NCI-H774 (cell line): ENCODE data around the gene ANKRA2.
"Not testable (repeated sequence)": the region's sequence is repeated elsewhere in the genome, so short reads cannot be mapped to it uniquely, and the experiment has no call there.

Experiments
- DNase-seq: peaks from one replicate; lab custom pipeline; 2025; lab: John Stamatoyannopoulos, UW

ANKRA2 gene

GRCh38 chr5:73550016-73550415, 15.4 kb downstream of the ANKRA2 start:
- no peak for DNase-seq

- DNase-seq, result no peak
Observed at GRCh38 chr5:73545403-73545779, 20.0 kb downstream of the ANKRA2 start.

- peak; percentile 91 for DNase-seq
Observed at GRCh38 chr5:73544429-73545402, 20.7 kb downstream of the ANKRA2 start.

- no peak for DNase-seq
Observed at GRCh38 chr5:73542020-73542419, 23.4 kb downstream of the ANKRA2 start.

GRCh38 chr5:73540192-73540591, 25.2 kb downstream of the ANKRA2 start:
- DNase-seq, result no peak

- no peak for DNase-seq
Observed at GRCh38 chr5:73539730-73540129, 25.7 kb downstream of the ANKRA2 start.

GRCh38 chr5:73534971-73535370, 30.5 kb downstream of the ANKRA2 start:
- no peak for DNase-seq

- no peak for DNase-seq
Observed at GRCh38 chr5:73534011-73534644, 31.3 kb downstream of the ANKRA2 start.

- no peak for DNase-seq
Observed at GRCh38 chr5:73532195-73532594, 33.2 kb downstream of the ANKRA2 start.

- DNase-seq, result no peak
Observed at GRCh38 chr5:73531356-73531755, 34.1 kb downstream of the ANKRA2 start.

- no peak for DNase-seq
Observed at GRCh38 chr5:73529081-73529480, 36.4 kb downstream of the ANKRA2 start.

GRCh38 chr5:73528248-73528647, 37.2 kb downstream of the ANKRA2 start:
- DNase-seq, result no peak

- no peak for DNase-seq
Observed at GRCh38 chr5:73525606-73526203, 39.7 kb downstream of the ANKRA2 start.

GRCh38 chr5:73523861-73524260, 41.6 kb downstream of the ANKRA2 start:
- DNase-seq, result no peak

GRCh38 chr5:73522989-73523388, 42.5 kb downstream of the ANKRA2 start:
- DNase-seq, result no peak

- DNase-seq, result peak; percentile 73
Observed at GRCh38 chr5:73519531-73520283, 45.7 kb downstream of the ANKRA2 start.

GRCh38 chr5:73515232-73515631, 50.2 kb downstream of the ANKRA2 start:
- DNase-seq, result peak; percentile 66

- no peak for DNase-seq
Observed at GRCh38 chr5:73514418-73514817, 51.0 kb downstream of the ANKRA2 start.

- DNase-seq, result no peak
Observed at GRCh38 chr5:73513996-73514395, 51.4 kb downstream of the ANKRA2 start.

GRCh38 chr5:73508521-73508920, 56.9 kb downstream of the ANKRA2 start:
- not testable (repeated sequence) for DNase-seq

- DNase-seq, result no peak
Observed at GRCh38 chr5:73507062-73507461, 58.4 kb downstream of the ANKRA2 start.

- no peak for DNase-seq
Observed at GRCh38 chr5:73506459-73506955, 58.9 kb downstream of the ANKRA2 start.
